GM15510 (cell line): ENCODE measurements around the gene RABGAP1L.

ENCODE experiments used
- POLR2A ChIP-seq: IDR thresholded peaks from 3 replicates; pipeline ENCODE4 v1.6.1; 2011; ENCODE audit warnings: borderline replicate concordance; ENCODE audit not compliant: insufficient read length; ENCODE audit errors: extremely low read depth

Gene RABGAP1L

GRCh38 chr1:174988539-174988938 is 829.2 kb downstream of the RABGAP1L start:
- TF ChIP-seq POLR2A = no peak

- TF ChIP-seq POLR2A = no peak
Measured at GRCh38 chr1:174988986-174989385, 829.7 kb downstream of the RABGAP1L start.

- no peak for TF ChIP-seq POLR2A
Measured at GRCh38 chr1:174989536-174990220, 830.4 kb downstream of the RABGAP1L start.

DNA sequence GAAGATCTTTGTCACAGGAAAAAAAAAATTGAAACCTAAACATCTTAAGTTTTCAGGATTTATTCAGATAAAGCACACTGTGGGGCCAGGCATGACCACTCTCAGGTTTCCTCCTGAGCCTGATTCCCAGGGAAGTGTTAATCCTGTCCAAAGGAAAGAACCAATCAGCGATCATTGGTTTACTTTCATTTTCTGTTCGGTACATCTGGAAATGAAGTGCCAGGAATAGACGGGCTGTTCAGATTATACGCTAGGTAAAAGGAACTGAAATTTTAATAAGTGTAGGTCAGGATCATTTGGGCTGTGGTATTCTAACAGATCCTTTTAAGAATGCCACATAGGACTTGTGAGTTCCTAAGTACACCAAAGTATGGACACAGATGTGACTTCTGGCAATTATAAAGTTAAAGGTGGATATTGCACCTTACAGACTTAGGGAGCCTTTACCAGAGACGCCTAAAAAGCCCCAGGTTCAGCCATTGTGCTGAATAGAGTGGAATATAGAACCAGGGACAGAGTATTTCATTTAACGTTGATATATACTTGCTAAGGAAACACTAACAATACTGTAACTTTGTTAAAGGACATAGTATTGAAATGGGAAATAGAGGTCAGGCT is 831.2 kb downstream of the RABGAP1L start:
- no peak for TF ChIP-seq POLR2A

GRCh38 chr1:174991473-174991872 is 832.2 kb downstream of the RABGAP1L start:
- no peak for TF ChIP-seq POLR2A

DNA sequence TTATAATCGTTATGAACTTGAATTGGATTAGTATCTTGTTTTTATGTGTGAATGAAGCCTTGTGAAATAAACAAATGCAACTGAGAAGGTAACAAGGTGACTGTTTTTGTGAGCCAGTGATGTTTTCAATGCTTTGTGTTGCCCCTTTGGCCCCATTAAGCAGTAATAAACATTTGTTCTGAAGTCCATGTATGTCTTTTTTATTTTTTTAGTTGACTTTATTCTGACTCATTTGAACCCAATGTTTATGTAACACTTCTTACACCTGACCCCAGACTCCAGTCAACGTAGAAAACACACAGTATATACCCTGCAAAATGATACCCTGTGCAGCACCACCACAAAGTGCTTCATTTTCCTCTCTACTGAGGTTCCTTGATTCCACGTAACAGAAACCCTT is 835.8 kb downstream of the RABGAP1L start:
- no peak for TF ChIP-seq POLR2A

- TF ChIP-seq POLR2A = no peak
Measured at GRCh38 chr1:174995916-174996315, 836.6 kb downstream of the RABGAP1L start.

DNA sequence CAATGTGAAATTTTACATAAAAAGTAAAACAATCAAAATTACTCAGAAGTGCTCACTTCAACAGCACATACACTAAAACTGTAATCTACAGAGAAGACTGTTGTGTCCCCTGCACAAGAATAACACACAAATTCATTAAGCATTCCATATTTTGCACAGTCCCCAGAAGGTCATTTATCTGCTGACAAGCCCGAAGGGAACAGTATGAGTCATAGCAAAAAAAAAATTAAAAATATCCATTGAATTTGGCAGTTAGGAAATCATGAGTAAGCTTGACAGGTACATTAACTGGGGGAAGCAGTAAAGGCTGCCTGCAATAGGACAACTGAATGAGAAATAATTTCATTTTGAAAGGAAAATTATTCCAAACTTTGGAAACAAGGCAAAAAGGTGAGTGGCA is 837.2 kb downstream of the RABGAP1L start:
- no peak for TF ChIP-seq POLR2A

DNA sequence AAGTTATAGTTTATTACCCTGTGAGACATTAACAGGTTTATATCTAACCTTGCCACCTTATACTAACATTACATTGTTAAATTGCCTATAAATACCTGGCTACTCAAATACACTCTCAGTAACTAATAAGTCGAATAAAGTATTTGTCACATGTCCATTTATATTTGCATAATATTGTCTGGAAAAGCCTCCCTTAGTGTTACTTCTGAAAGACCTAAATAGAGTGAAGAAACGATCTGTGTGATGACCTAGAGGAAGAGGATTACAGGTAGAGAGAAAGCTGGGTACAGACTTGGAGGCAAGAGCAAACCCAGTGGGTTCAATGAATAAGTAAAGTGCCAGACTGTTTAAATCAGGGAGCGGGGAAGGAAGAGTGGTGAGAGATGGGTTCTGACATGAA is 837.7 kb downstream of the RABGAP1L start:
- TF ChIP-seq POLR2A = no peak

DNA sequence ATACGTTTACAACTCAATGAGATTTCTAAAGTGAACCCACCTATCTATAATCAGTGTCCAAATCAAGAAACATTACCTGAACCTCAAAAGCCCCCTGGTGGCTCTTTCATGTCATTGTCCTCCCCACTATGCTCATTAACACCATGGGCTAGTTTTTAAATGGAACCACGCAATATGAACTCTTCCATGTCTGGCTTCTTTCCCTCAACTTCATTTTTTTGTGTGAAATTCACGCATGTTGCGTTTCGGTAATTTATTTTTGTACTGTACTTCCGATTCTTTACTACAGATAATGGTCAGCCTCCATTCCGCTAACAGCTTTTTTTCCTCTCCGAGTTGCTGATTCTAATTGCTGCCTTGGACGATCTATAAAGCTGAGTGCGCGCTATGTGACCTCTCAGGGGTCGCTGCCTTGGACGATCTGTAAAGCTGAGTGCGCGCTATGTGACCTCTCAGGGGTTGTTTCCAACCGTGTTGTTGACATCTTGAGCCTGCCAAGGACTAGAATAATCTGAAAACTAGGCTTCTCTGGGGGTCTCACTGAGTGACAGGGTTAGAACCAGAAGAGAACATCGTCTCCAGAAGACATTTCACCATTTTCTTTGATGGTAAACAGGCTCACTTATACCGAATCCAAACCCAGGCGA is 839.4 kb downstream of the RABGAP1L start:
- no peak for TF ChIP-seq POLR2A

DNA sequence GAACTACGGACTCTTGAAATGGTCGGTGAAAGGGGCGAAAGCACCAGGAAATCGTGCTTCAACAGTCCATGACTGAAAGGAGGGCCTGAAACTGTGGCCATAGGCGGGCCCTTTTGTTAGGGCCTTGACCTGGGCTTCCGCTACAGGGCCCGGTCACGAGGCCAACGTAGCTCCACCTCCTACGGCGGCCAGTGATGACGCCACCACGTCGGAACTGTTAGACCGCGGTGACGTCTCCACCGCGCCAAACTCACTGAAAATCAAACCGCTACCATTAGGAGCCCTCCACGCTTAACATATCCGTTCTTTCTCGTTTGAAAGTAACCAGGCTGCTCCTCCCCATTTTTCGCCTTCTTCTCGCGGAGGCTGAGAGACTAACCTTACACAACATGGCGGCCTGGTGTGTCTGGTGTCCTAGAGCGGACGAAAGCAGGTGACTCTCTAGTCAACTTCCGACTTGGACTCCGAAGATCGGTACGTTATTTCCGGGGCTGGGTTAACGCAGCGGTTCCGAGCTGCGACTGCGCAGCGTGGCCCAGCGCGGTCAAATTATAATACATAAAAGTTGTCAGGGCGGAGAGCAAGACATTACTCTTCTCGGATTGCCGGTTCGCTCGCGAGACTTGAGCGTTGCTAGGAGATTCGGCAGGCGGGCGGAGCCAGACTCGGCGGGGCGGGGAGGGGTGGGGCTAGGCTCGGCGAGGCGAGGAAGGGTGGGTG is 840.1 kb downstream of the RABGAP1L start:
- TF ChIP-seq POLR2A = peak; percentile 93

DNA sequence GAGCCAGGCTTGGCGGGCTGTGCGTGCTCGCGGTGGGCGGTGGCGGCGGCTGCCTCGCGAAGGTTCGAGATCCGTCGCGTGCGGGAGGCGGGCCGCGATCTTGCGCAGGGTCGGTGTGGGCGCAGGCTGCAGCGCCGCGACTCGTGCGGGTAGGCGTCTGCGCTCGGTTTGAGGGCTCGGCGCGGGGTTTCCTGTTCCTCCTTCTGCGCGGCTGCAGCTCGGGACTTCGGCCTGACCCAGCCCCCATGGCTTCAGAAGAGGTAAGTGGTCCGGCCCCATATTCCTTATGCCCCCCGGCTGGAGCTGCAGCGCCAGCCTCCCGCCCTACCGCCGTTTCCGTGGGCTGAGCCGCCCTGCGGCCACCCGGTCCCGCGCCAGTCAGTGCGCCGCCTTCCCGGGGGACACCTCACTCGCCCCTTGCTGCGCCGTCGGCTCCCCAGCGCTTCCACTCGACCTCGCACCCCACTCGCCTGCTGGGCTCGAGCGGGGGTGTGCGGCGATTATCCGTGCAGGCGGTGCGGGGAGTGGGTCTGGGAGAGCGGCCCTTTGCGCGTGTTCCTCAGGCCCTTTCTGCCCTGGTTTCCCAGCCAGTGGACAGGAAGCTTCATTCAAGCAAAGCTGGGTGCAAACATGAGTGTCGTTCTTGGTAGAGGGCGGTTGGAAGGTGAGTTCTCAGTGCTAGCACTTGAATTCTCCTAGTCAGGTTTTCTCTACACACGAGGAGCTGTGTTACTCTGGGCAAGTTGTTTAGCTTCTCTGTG is 840.8 kb downstream of the RABGAP1L start, which contains the start of gene CACYBP:
TSS of gene CACYBP (plus strand) at position 12 of the 761 bp plus-strand sequence. CDS start at position 246, 234 bp downstream.
- peak; percentile 65 for TF ChIP-seq POLR2A

DNA sequence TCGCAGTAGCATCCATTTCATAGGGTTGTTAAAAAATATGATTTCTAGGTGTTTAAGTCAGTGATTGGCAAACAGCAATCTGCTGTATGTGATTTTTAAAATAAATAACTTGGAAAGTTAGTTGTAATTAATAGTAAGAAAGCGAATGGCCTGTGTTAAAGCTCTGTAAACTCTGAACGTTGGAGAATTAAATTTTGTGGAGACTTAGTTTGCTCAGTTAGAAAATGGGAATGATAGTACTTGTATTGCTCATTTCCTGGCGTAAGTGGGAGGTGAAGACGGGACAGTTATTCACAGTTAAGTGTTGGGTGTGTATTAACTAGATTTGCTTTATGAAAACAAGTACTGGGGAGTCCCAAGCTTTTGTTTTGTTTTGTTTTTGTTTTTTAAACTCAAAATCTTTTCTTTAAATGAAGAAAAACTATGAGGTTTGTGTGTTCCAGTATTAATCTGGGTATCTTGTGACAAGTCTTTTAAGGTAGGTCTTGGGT is 841.4 kb downstream of the RABGAP1L start:
- no peak for TF ChIP-seq POLR2A

GRCh38 chr1:175002910-175003517 is 843.7 kb downstream of the RABGAP1L start:
- TF ChIP-seq POLR2A = no peak
